Panc1 (cell line): Measurements from ENCODE around the gene ASB5.

ENCODE experiments used
- CTCF ChIP-seq: fragments of 450-650 bp; IDR thresholded peaks from 2 replicates; pipeline ENCODE4 v1.5.1; 2017; ENCODE audit warnings: mild to moderate bottlenecking
- POLR2AphosphoS5 ChIP-seq: IDR thresholded peaks from 2 replicates; pipeline ENCODE4 v1.6.1; 2012; ENCODE audit warnings: mild to moderate bottlenecking, low read depth, low read length, moderate library complexity
- SIN3A ChIP-seq: IDR thresholded peaks from 2 replicates; pipeline ENCODE4 v1.6.1; 2012; ENCODE audit warnings: low read depth, mild to moderate bottlenecking, low read length, moderate library complexity, borderline replicate concordance; ENCODE audit not compliant: insufficient read depth
- TCF7L2 ChIP-seq: IDR thresholded peaks from 2 replicates; pipeline ENCODE4 v1.6.1; 2011; ENCODE audit warnings: mild to moderate bottlenecking, low read depth, low read length, inconsistent platforms
- TF ChIP-seq, protein P1 (sequence below), 2 experiments: IDR thresholded peaks; 2 replicates each; pipeline ENCODE4 v1.6.1; 2011 to 2012; ENCODE audit warnings: low read depth in 2 of 2, control low read depth in 1 of 2, low read length in 1 of 2, mild to moderate bottlenecking in 1 of 2, moderate library complexity in 1 of 2; ENCODE audit not compliant: insufficient read depth in 1 of 2

GRCh38 chr4:176185051-176185450 lies 84.0 kb downstream of the ASB5 start:
- TF ChIP-seq CTCF (no peak), SIN3A (no peak), POLR2AphosphoS5 (no peak), TCF7L2 (no peak)
- TF ChIP-seq, protein P1, sequence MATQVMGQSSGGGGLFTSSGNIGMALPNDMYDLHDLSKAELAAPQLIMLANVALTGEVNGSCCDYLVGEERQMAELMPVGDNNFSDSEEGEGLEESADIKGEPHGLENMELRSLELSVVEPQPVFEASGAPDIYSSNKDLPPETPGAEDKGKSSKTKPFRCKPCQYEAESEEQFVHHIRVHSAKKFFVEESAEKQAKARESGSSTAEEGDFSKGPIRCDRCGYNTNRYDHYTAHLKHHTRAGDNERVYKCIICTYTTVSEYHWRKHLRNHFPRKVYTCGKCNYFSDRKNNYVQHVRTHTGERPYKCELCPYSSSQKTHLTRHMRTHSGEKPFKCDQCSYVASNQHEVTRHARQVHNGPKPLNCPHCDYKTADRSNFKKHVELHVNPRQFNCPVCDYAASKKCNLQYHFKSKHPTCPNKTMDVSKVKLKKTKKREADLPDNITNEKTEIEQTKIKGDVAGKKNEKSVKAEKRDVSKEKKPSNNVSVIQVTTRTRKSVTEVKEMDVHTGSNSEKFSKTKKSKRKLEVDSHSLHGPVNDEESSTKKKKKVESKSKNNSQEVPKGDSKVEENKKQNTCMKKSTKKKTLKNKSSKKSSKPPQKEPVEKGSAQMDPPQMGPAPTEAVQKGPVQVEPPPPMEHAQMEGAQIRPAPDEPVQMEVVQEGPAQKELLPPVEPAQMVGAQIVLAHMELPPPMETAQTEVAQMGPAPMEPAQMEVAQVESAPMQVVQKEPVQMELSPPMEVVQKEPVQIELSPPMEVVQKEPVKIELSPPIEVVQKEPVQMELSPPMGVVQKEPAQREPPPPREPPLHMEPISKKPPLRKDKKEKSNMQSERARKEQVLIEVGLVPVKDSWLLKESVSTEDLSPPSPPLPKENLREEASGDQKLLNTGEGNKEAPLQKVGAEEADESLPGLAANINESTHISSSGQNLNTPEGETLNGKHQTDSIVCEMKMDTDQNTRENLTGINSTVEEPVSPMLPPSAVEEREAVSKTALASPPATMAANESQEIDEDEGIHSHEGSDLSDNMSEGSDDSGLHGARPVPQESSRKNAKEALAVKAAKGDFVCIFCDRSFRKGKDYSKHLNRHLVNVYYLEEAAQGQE (IDR thresholded peaks at IDR 0.05; ENCODE audit: insufficient read depth in 1 of 2, low read depth in 2 of 2, low read length in 1 of 2), result no peak
